Tibial nerve (tissue), 4 donors: ENCODE results near the gene ZNF8.

Source experiments
- CTCF ChIP-seq, 5 experiments: fragments of 200-600 bp in 3 of 5; fragments of 450-650 bp in 2 of 5; sonication (generic) in 3 of 5; IDR thresholded peaks; one replicate each; pipeline ENCODE4 v1.5.1; 2016 to 2019; ENCODE audit warnings: antibody characterized with exemption in 5 of 5, mild to moderate bottlenecking in 3 of 5, moderate library complexity in 2 of 5
- EP300 ChIP-seq, 2 donors: sonication (generic); formaldehyde crosslinking; IDR thresholded peaks; one replicate each; pipeline ENCODE4 v1.6.1; 2017; ENCODE audit warnings: antibody characterized with exemption in 2 of 2, mild to moderate bottlenecking in 1 of 2
- POLR2A ChIP-seq, 2 donors: fragments of 450-650 bp; IDR thresholded peaks; one replicate each; pipeline ENCODE4 v1.6.1; 2017; ENCODE audit warnings: antibody characterized with exemption in 2 of 2, mild to moderate bottlenecking in 2 of 2, moderate library complexity in 2 of 2

GRCh38 chr19:58262922-58263296, 15.8 kb upstream of the ZNF8 start:
- TF ChIP-seq POLR2A (IDR thresholded peaks at IDR 0.05) (no peak), CTCF (IDR thresholded peaks at IDR 0.05) (no peak), EP300 (IDR thresholded peaks at IDR 0.05) (no peak)
